ENCODE measurements around the gene CD46.

The CD46 gene

GRCh38 chr1:207799989-207800648 lies 48.3 kb downstream of the CD46 start:
- DNase-seq = no peak

GRCh38 chr1:207801819-207802218 lies 50.0 kb downstream of the CD46 start:
- no peak for DNase-seq

GRCh38 chr1:207803678-207804077 lies 51.8 kb downstream of the CD46 start:
- DNase-seq = no peak

- DNase-seq = no peak
Observed at GRCh38 chr1:207804721-207805468, 53.0 kb downstream of the CD46 start.

GRCh38 chr1:207805841-207806421 lies 54.1 kb downstream of the CD46 start:
- DNase-seq = peak; percentile 90

GRCh38 chr1:207806531-207807325 lies 54.9 kb downstream of the CD46 start:
- DNase-seq = no peak

- DNase-seq = no peak
Observed at GRCh38 chr1:207807326-207807689, 55.5 kb downstream of the CD46 start.

GRCh38 chr1:207807690-207808321 lies 56.0 kb downstream of the CD46 start:
- DNase-seq = no peak

- DNase-seq = no peak
Observed at GRCh38 chr1:207808322-207808705, 56.5 kb downstream of the CD46 start.

- no peak for DNase-seq
Observed at GRCh38 chr1:207808911-207809555, 57.2 kb downstream of the CD46 start.

- DNase-seq = peak; percentile 74
Observed at GRCh38 chr1:207810173-207810572, 58.3 kb downstream of the CD46 start.

GRCh38 chr1:207810606-207811295 lies 58.9 kb downstream of the CD46 start:
- DNase-seq = no peak

GRCh38 chr1:207811319-207811718 lies 59.5 kb downstream of the CD46 start:
- DNase-seq = no peak

GRCh38 chr1:207811920-207812720 lies 60.3 kb downstream of the CD46 start:
- DNase-seq = no peak

GRCh38 chr1:207812778-207813511 lies 61.1 kb downstream of the CD46 start:
- no peak for DNase-seq

GRCh38 chr1:207813512-207813881 lies 61.6 kb downstream of the CD46 start:
- DNase-seq = no peak

GRCh38 chr1:207813946-207814345 lies 62.1 kb downstream of the CD46 start:
- DNase-seq = no peak

GRCh38 chr1:207814469-207814868 lies 62.6 kb downstream of the CD46 start:
- DNase-seq = no peak

- DNase-seq = no peak
Observed at GRCh38 chr1:207815466-207815865, 63.6 kb downstream of the CD46 start.

GRCh38 chr1:207815913-207816291 lies 64.0 kb downstream of the CD46 start:
- peak; percentile 70 for DNase-seq

Data from fibroblast of skin of right quadriceps (primary cell).